Iris pigment epithelial cell (primary cell): ENCODE measurements around the gene DENND4A.

ENCODE experiments used
- DNase-seq: peaks from one replicate; pipeline ENCODE4 v3.0.0-alpha.2; 2011; ENCODE audit warnings: low read depth

DENND4A gene

GRCh38 chr15:65666257-65666656, 125.8 kb downstream of the DENND4A start:
- peak; percentile 84 for DNase-seq

GRCh38 chr15:65663521-65663920, 128.6 kb downstream of the DENND4A start:
- DNase-seq: no peak

GRCh38 chr15:65660927-65661326, 131.2 kb downstream of the DENND4A start:
- DNase-seq: peak; percentile 79

- no peak for DNase-seq
Observed at GRCh38 chr15:65659502-65660052, 132.5 kb downstream of the DENND4A start.

- no peak for DNase-seq
Observed at GRCh38 chr15:65655457-65655856, 136.6 kb downstream of the DENND4A start.

GRCh38 chr15:65655026-65655425, 137.1 kb downstream of the DENND4A start:
- peak; percentile 46 for DNase-seq

- DNase-seq: peak; percentile 59
Observed at GRCh38 chr15:65653801-65654521, 138.1 kb downstream of the DENND4A start.

- DNase-seq: peak; percentile 49
Observed at GRCh38 chr15:65653341-65653740, 138.8 kb downstream of the DENND4A start.

GRCh38 chr15:65651831-65652749, 140.0 kb downstream of the DENND4A start:
- DNase-seq: no peak

- DNase-seq: no peak
Observed at GRCh38 chr15:65651042-65651322, 141.1 kb downstream of the DENND4A start.

- DNase-seq: no peak
Observed at GRCh38 chr15:65650312-65651041, 141.6 kb downstream of the DENND4A start.

- DNase-seq: peak; percentile 71
Observed at GRCh38 chr15:65646486-65646885, 145.6 kb downstream of the DENND4A start.

- no peak for DNase-seq
Observed at GRCh38 chr15:65645392-65645791, 146.7 kb downstream of the DENND4A start.

GRCh38 chr15:65644282-65644681, 147.8 kb downstream of the DENND4A start:
- no peak for DNase-seq

GRCh38 chr15:65642594-65642993, 149.5 kb downstream of the DENND4A start:
- no peak for DNase-seq

GRCh38 chr15:65641768-65642475, 150.2 kb downstream of the DENND4A start:
- no peak for DNase-seq

GRCh38 chr15:65639509-65639908, 152.6 kb downstream of the DENND4A start:
- no peak for DNase-seq

- DNase-seq: peak; percentile 80
Observed at GRCh38 chr15:65638681-65639089, 153.4 kb downstream of the DENND4A start.

GRCh38 chr15:65638109-65638508, 154.0 kb downstream of the DENND4A start:
- DNase-seq: no peak

GRCh38 chr15:65634356-65634755, 157.7 kb downstream of the DENND4A start:
- DNase-seq: no peak

- no peak for DNase-seq
Observed at GRCh38 chr15:65633752-65634151, 158.3 kb downstream of the DENND4A start.
